IMR-90 (cell line): ENCODE data around the gene SYNPR. TPM values are rescaled to one million over a fixed set of nuclear protein-coding genes. Genes with fewer than 3 reads are reported as not detected.

Source experiments
- ATAC-seq: fragments of 200-7000 bp; cut with Tn5 transposase; 2 replicates; pipeline ENCODE4 v1.9.1; 2020; ENCODE audit warnings: low read depth, mild to moderate bottlenecking, moderate library complexity
- BruUV-seq: library from RNA; stranded (reverse); fragments of 400-500 nt; replicated peaks from 2 replicates; lab custom pipeline; 2021; lab: Mats Ljungman, UMichigan
- CTCF ChIA-PET: fragments of 300-600 bp; formaldehyde crosslinking; extraction: SDS; loops from one replicate; lab custom pipeline; 2021; ENCODE audit warnings: antibody characterized with exemption; lab: Yijun Ruan, JAX
- POLR2A ChIA-PET: fragments of 300-600 bp; sonication (Branson Sonifier 250); formaldehyde crosslinking; loops from one replicate; lab custom pipeline; 2022; ENCODE audit warnings: antibody characterized with exemption; ENCODE audit not compliant: unreplicated experiment; lab: Charles Lee
- DNase-seq: peaks from one replicate; pipeline ENCODE4 v3.0.0; 2013
- H2AFZ ChIP-seq: replicated peaks from 2 replicates; pipeline ENCODE3; 2013; ENCODE audit warnings: low read length, mild to moderate bottlenecking; ENCODE audit not compliant: poor library complexity
- H2AK5ac ChIP-seq: 2 replicates; pipeline ENCODE4 v1.6.1; 2013; ENCODE audit warnings: low read depth, low read length, inconsistent platforms
- H2AK9ac ChIP-seq: replicated peaks from 2 replicates; pipeline ENCODE3; 2013; ENCODE audit warnings: mild to moderate bottlenecking, low read depth, low read length, moderate library complexity; ENCODE audit not compliant: poor library complexity
- H2BK120ac ChIP-seq: 2 replicates; pipeline ENCODE4 v1.6.1; 2013; ENCODE audit warnings: low read depth, low read length, inconsistent platforms
- H2BK15ac ChIP-seq: 3 replicates; pipeline ENCODE4 v1.6.1; 2013; ENCODE audit warnings: low read depth, low read length, inconsistent platforms
- H2BK20ac ChIP-seq: 2 replicates; pipeline ENCODE4 v1.6.1; 2013; ENCODE audit warnings: low read depth, mild to moderate bottlenecking, inconsistent platforms, low read length, moderate library complexity
- H2BK5ac ChIP-seq: 2 replicates; pipeline ENCODE4 v1.6.1; 2013; ENCODE audit warnings: mild to moderate bottlenecking, low read depth, low read length, inconsistent platforms; ENCODE audit not compliant: poor library complexity, severe bottlenecking
- H3K14ac ChIP-seq: replicated peaks from 2 replicates; pipeline ENCODE4 v1.6.1; 2013; ENCODE audit warnings: low read depth, low read length, inconsistent platforms
- H3K18ac ChIP-seq: 2 replicates; pipeline ENCODE4 v1.6.1; 2013; ENCODE audit warnings: low read depth, low read length, control low read depth
- H3K23ac ChIP-seq: 2 replicates; pipeline ENCODE4 v1.6.1; 2013; ENCODE audit warnings: low read depth, low read length, inconsistent platforms
- H3K27ac ChIP-seq: 2 replicates; pipeline ENCODE4 v1.5.1; 2013; ENCODE audit warnings: mild to moderate bottlenecking, control low read depth, low read length; ENCODE audit not compliant: insufficient read depth
- H3K27me3 ChIP-seq: 2 replicates; pipeline ENCODE4 v1.6.1; 2013; ENCODE audit warnings: low read length; ENCODE audit not compliant: control insufficient read depth, insufficient read depth
- H3K36me3 ChIP-seq: 2 replicates; pipeline ENCODE4 v1.6.1; 2013; ENCODE audit warnings: low read length, mixed read lengths; ENCODE audit not compliant: control insufficient read depth, insufficient read depth
- H3K4ac ChIP-seq: 2 replicates; pipeline ENCODE4 v1.6.1; 2013; ENCODE audit warnings: low read depth, low read length, inconsistent platforms
- H3K4me1 ChIP-seq: 2 replicates; pipeline ENCODE4 v1.6.1; 2013; ENCODE audit warnings: low read length, mixed read lengths; ENCODE audit not compliant: control insufficient read depth, insufficient read depth
- H3K4me2 ChIP-seq: 2 replicates; pipeline ENCODE4 v1.6.1; 2013; ENCODE audit warnings: low read depth, mild to moderate bottlenecking, control low read depth, low read length, moderate library complexity
- H3K4me3 ChIP-seq: 2 replicates; pipeline ENCODE4 v1.5.1; 2013; ENCODE audit warnings: low read depth, mild to moderate bottlenecking, control low read depth, low read length, moderate library complexity; ENCODE audit not compliant: insufficient read depth
- H3K56ac ChIP-seq: 2 replicates; pipeline ENCODE4 v1.6.1; 2013; ENCODE audit warnings: low read length, inconsistent platforms; ENCODE audit not compliant: insufficient read depth; ENCODE audit errors: extremely low read depth
- H3K79me1 ChIP-seq, 2 experiments: 2 replicates each; pipeline ENCODE4 v1.6.1; 2013; ENCODE audit warnings: low read length in 2 of 2, inconsistent platforms in 1 of 2, low read depth in 1 of 2
- H3K9ac ChIP-seq: 2 replicates; pipeline ENCODE4 v1.6.1; 2013; ENCODE audit warnings: low read depth, low read length, control low read depth
- H3K9me1 ChIP-seq: 2 replicates; pipeline ENCODE4 v1.6.1; 2013; ENCODE audit warnings: low read length, inconsistent platforms; ENCODE audit not compliant: insufficient read depth
- H3K9me3 ChIP-seq: 2 replicates; pipeline ENCODE4 v1.6.1; 2013; ENCODE audit warnings: low read length; ENCODE audit not compliant: control insufficient read depth, insufficient read depth
- H4K20me1 ChIP-seq: 2 replicates; pipeline ENCODE4 v1.6.1; 2013; ENCODE audit warnings: low read length, inconsistent platforms; ENCODE audit not compliant: insufficient read depth
- H4K5ac ChIP-seq: 2 replicates; pipeline ENCODE4 v1.6.1; 2013; ENCODE audit warnings: mild to moderate bottlenecking, low read depth, low read length, control low read depth
- H4K8ac ChIP-seq, 2 experiments: 2 replicates each; pipeline ENCODE4 v1.6.1; 2013; ENCODE audit warnings: low read depth in 2 of 2, low read length in 2 of 2, control low read depth in 1 of 2, inconsistent platforms in 1 of 2
- H4K91ac ChIP-seq: 2 replicates; pipeline ENCODE4 v1.6.1; 2013; ENCODE audit warnings: low read depth, low read length, inconsistent platforms; ENCODE audit not compliant: insufficient read depth
- CEBPB ChIP-seq: IDR thresholded peaks from 2 replicates; pipeline ENCODE4 v1.6.1; 2012; ENCODE audit warnings: low read depth, low read length, improper control_type of control experiment
- MXI1 ChIP-seq: IDR thresholded peaks from 2 replicates; pipeline ENCODE4 v1.6.1; 2012; ENCODE audit warnings: low read depth, mild to moderate bottlenecking, low read length, moderate library complexity, borderline replicate concordance
- POLR2A ChIP-seq: IDR thresholded peaks from 2 replicates; pipeline ENCODE4 v1.6.1; 2012; ENCODE audit warnings: mild to moderate bottlenecking, low read depth, low read length
- WGBS, 2 experiments: methylation state at CpG; one replicate each; pipeline versions ENCODE4 v1.1.5 to v1.1.7; 2013; ENCODE audit warnings: missing lambda C conversion rate in 2 of 2; ENCODE audit not compliant: insufficient read length in 1 of 2; ENCODE audit errors: extremely low coverage in 2 of 2; 5-methylcytosine and 5-hydroxymethylcytosine counted together
- dilution Hi-C: fragments of 300-500 bp; cut with HindIII; formaldehyde crosslinking; loops from one replicate; pipeline ENCODE4 v1.14.3; 2018; ENCODE audit warnings: low sequenced_read_pairs; ENCODE audit not compliant: unreplicated experiment
- in situ Hi-C: fragments of 300-500 bp; cut with MboI; formaldehyde crosslinking; loops from 3 replicates; pipeline ENCODE4 v1.14.3; 2019; ENCODE audit warnings: low sequenced_read_pairs, inconsistent platforms, mixed read lengths
- intact Hi-C: fragments of 100-400 bp; cut with micrococcal nuclease; formaldehyde crosslinking; loops from 2 replicates; pipeline ENCODE4 v1.10.0; 2022
- polyA plus RNA-seq, 3 experiments: library from polyadenylated mRNA; depleted of rRNA; stranded (reverse); fragments of >200 nt; gene quantifications; 2 replicates each; pipeline ENCODE4 v1.2.3, GENCODE V29; 2012; ENCODE audit warnings: low replicate concordance in 1 of 3
- total RNA-seq: library from RNA; depleted of rRNA; stranded (reverse); fragments of >200 nt; gene quantifications from 2 replicates; pipeline ENCODE4 v1.2.3, GENCODE V29; 2012
- TF ChIP-seq, protein P1 (sequence below): fragments of 150-350 bp; IDR thresholded peaks from 2 replicates; pipeline ENCODE4 v1.6.1; 2016; ENCODE audit warnings: low read depth, mild to moderate bottlenecking, low read length, moderate library complexity, borderline replicate concordance

The SYNPR gene
- total and polyA plus RNA-seq, 2 of the 4 experiments (the other 2 are of a cell fraction), result not detected

DNA sequence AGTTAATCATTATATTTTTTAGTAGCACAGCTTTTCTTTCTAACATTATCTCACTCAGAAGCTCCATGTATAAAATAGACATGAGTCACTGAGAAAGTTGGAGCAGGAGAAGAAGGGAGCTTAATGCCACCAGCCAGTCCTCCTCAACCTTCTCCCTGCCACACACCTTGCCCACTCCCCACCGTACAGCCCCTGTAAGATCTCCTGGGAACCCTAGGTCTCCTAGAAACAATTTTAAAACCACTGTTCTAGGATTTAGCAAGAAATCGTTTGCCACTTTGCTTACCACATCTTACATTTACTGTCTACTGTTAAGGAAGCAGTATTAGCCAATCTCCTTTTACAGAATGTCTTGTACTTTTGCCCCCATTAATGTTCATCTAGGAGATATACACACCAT is 204.2 kb downstream of the SYNPR start:
- DNase-seq (no peak), ATAC-seq (no peak)
- no peak overlapping the region for H3K56ac ChIP-seq
- H3K27ac ChIP-seq, result no peak overlapping the region
- H3K4me1 ChIP-seq, result no peaks in the 10 kb centered on the region
- H4K91ac ChIP-seq, result no peak overlapping the region
- no peak overlapping the region for H3K4me3 ChIP-seq
- TF ChIP-seq CEBPB (no peak), POLR2A (no peak), MXI1 (no peak)
- TF ChIP-seq, protein P1, sequence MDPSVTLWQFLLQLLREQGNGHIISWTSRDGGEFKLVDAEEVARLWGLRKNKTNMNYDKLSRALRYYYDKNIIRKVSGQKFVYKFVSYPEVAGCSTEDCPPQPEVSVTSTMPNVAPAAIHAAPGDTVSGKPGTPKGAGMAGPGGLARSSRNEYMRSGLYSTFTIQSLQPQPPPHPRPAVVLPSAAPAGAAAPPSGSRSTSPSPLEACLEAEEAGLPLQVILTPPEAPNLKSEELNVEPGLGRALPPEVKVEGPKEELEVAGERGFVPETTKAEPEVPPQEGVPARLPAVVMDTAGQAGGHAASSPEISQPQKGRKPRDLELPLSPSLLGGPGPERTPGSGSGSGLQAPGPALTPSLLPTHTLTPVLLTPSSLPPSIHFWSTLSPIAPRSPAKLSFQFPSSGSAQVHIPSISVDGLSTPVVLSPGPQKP, result no peak
- H3K18ac ChIP-seq, result no peak overlapping the region
- H3K79me1 ChIP-seq, result no peaks in the 10 kb centered on the region
- no peak overlapping the region for H2AK9ac ChIP-seq
- H3K14ac ChIP-seq, result no peak overlapping the region
- H3K9ac ChIP-seq, result no peak overlapping the region
- H3K36me3 ChIP-seq, result no peaks in the 10 kb centered on the region
- H3K4ac ChIP-seq, result no peak overlapping the region
- H3K23ac ChIP-seq, result no peak overlapping the region
- in situ Hi-C loops (no loop called here), intact Hi-C loops (no loop called here), dilution Hi-C loops (no loop called here)
- H2BK5ac ChIP-seq, result no peak overlapping the region
- H2AK5ac ChIP-seq, result no peak overlapping the region
- BruUV-seq, result no TSS peak
- no peak overlapping the region for H4K5ac ChIP-seq
- H2AFZ ChIP-seq, result no peak overlapping the region
- H2BK120ac ChIP-seq, result no peak overlapping the region
- H4K8ac ChIP-seq, result no peak overlapping the region
- ChIA-PET CTCF (interaction anchor here (0.6 kb wide), 1 partner anchor 141 kb away, joined by 3 read pairs; no protein-coding TSS in a partner anchor), POLR2A (no interaction called here)
- H4K20me1 ChIP-seq, result no peaks in the 10 kb centered on the region
- H3K9me3 ChIP-seq, result no peaks in the 10 kb centered on the region
- H3K9me1 ChIP-seq, result no peaks in the 10 kb centered on the region
- no CpG with 5 or more reads among the region's 2 CpGs for WGBS, 2 experiments
- H2BK20ac ChIP-seq, result no peak overlapping the region
- no peak overlapping the region for H3K4me2 ChIP-seq
- no peak overlapping the region for H2BK15ac ChIP-seq
- no peaks in the 10 kb centered on the region for H3K27me3 ChIP-seq
